Skeletal muscle satellite cell (primary cell): ENCODE results near the gene C4orf36. TPM values are rescaled to one million over a fixed set of nuclear protein-coding genes. Genes with fewer than 3 reads are reported as not detected.

Experiments used
- H3K27me3 ChIP-seq: 2 replicates; pipeline ENCODE4 v1.7.0; 2013; ENCODE audit warnings: low read length; ENCODE audit not compliant: control insufficient read depth, insufficient read depth
- H3K36me3 ChIP-seq: 2 replicates; pipeline ENCODE4 v1.7.0; 2013; ENCODE audit warnings: mild to moderate bottlenecking, control low read depth, low read length; ENCODE audit not compliant: insufficient read depth
- H3K4me1 ChIP-seq: 2 replicates; pipeline ENCODE4 v1.7.0; 2013; ENCODE audit warnings: low read length; ENCODE audit not compliant: control insufficient read depth, insufficient read depth
- H3K4me2 ChIP-seq: 2 replicates; pipeline ENCODE4 v1.7.0; 2013; ENCODE audit warnings: mild to moderate bottlenecking, low read length
- H3K4me3 ChIP-seq: 2 replicates; pipeline ENCODE4 v1.7.0; 2013; ENCODE audit warnings: low read length
- H3K9ac ChIP-seq: 2 replicates; pipeline ENCODE4 v1.7.0; 2013; ENCODE audit warnings: mild to moderate bottlenecking, low read depth, low read length, moderate library complexity
- H3K9me3 ChIP-seq: replicated peaks from 2 replicates; pipeline ENCODE4 v1.7.0; 2013; ENCODE audit warnings: mild to moderate bottlenecking, control low read depth, low read length
- total RNA-seq: library from RNA; depleted of rRNA; stranded (reverse); fragments of >200 nt; gene quantifications from 2 replicates; pipeline ENCODE4 v1.2.3, GENCODE V29; 2012; rRNA removed

C4orf36 gene, protein sequence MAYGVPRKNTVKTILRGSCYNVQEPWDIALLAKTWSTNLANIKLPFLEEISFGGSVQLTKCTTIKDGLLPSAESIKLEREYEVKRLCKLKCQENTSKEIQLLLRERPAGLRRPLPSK
- total RNA-seq = 0.22 and 0.25 TPM in 2 replicates

DNA sequence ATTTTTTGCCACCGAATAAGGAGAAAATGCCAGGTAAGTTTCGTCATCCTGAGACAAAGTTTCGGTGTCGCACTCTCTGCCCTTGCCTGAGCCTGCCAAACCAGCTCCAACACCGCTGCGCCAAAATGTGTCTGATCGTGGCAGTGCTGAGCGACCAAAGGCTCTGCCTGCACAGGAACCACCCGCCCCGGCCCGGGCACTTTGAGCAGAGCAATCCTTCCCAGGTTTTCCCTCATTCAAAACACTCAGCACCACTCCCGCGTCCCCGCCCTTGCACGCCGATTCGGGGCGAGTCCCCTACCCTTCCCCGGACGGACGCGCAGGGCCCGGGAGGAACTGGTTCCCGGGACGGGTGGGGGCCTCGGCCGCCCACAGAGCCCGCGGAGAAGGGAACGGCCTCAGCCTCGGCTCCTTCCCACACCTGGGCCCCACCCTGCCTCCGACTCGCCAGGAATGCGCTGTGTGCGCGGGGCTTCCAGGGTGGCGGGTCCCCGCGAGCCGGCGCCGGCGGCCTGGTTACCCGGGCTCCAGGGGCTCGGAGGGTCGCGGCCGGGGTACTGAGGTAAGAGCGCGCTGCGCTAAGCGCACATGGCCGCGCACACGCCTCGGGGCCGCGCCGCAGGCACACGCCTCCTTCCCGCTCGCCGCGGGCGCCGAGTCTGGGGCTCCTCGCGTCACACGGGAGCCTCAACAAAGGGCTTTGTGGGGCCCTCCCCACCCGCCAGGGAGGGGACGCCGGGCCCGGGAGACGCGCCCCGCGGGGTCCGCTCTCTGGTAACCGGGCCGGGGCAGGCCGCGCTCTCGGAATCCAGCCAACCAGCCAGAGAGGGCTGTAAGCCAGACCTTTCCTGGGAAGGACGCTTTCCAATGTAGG lies at the start of gene C4orf36:
Gene C4orf36, minus strand, starts transcription at position 661 of the 874 bp plus-strand sequence. CDS start 902 bp downstream, outside the sequence.
- Histone ChIP-seq H3K4me3 (peak within 1 kb of the TSS; percentile 89), H3K4me2 (peak within 1 kb of the TSS; percentile 99), H3K9ac (peak within 1 kb of the TSS; percentile 79)

DNA sequence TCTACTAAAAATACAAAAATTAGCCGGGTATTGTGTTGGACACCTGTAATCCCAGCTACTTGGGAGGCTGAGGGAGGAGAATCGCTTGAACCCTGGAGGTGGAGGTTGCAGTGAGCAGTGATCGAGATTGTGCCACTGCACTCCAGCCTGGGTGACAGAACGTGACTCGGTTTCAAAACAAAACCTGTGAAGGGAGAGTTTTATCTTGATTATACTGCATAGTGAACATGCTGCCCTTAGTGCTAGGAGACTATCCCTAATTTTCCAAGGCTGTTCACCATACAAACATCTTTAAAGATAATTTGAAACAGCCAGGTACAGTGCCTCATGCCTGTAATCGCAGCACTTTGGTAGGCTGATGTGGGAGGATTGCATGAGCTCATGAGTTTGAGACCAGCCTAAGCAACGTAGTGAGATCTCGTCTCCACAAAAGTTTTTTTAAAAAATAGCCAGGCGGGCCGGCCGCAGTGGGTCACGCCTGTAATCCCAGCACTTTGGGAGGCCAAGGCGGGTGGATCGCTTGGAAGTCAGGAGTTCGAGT lies 48.8 kb upstream of the C4orf36 start:
- no peaks in the 10 kb centered on the region for H3K27me3 ChIP-seq
- peaks cover 40% of the 10 kb centered on the region for H3K4me1 ChIP-seq
- H3K4me3 ChIP-seq = no peak overlapping the region
- H3K4me2 ChIP-seq = no peak overlapping the region
- no peaks in the 10 kb centered on the region for H3K36me3 ChIP-seq
- H3K9me3 ChIP-seq = no peaks in the 10 kb centered on the region
- H3K9ac ChIP-seq = no peak overlapping the region

More for the DNA sequence above, at the start of gene C4orf36:
- H3K27me3 ChIP-seq = peaks cover 6% of the 10 kb centered on the region
- H3K4me1 ChIP-seq = peaks cover 5% of the 10 kb centered on the region
- H3K36me3 ChIP-seq = no peaks in the 10 kb centered on the region
- no peaks in the 10 kb centered on the region for H3K9me3 ChIP-seq

- Histone ChIP-seq H3K4me2 (peak overlapping the region; percentile 20), H3K9me3 (no peaks in the 10 kb centered on the region), H3K4me3 (no peak overlapping the region), H3K9ac (no peak overlapping the region), H3K36me3 (no peaks in the 10 kb centered on the region), H3K4me1 (peaks cover 47% of the 10 kb centered on the region), H3K27me3 (no peaks in the 10 kb centered on the region)
Measured at GRCh38 chr4:86939729-86940575, 47.7 kb upstream of the C4orf36 start.

DNA sequence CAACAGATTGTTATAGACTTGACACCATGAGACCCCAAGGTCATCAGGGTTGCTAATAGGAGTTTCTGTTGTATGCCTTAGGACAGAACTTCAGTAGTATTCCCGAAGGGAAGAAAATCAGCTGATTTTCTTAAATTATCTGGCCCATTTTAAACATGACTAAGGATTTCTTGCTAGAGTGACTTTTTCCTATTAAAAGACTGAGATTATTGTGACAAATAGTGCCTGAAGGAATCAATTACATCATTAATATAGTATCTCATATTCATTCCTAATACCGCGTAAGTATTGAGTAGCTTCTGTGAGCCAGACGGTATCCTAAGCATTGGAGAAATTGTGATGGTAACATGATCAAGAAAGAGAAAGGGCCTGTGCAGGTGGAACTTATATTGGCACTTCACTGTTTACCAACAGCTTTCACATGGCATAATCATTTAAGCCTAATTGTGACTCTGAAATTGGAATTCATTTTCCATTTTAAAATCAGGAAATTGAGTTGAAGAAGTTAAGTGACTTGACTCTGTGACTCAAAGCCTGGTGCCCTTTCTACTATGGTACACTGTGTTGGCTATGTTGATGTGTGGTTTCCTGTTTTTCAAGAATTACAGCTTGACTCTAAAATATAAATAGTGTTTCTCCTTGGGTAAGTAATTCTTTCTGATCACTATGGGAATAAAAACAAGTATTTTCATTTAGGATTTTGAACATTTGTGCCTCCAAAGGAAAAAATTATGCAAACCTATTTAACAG lies 46.7 kb upstream of the C4orf36 start:
- H3K4me1 ChIP-seq = peaks cover 50% of the 10 kb centered on the region
- H3K36me3 ChIP-seq = no peaks in the 10 kb centered on the region
- no peaks in the 10 kb centered on the region for H3K9me3 ChIP-seq
- no peak overlapping the region for H3K9ac ChIP-seq
- no peak overlapping the region for H3K4me2 ChIP-seq
- no peaks in the 10 kb centered on the region for H3K27me3 ChIP-seq
- H3K4me3 ChIP-seq = no peak overlapping the region

GRCh38 chr4:86935853-86936733 lies 43.9 kb upstream of the C4orf36 start:
- Histone ChIP-seq H3K9ac (peak overlapping the region; percentile 96), H3K9me3 (no peaks in the 10 kb centered on the region), H3K36me3 (no peaks in the 10 kb centered on the region), H3K4me1 (peaks cover 41% of the 10 kb centered on the region), H3K4me2 (peak overlapping the region; percentile 98), H3K27me3 (no peaks in the 10 kb centered on the region), H3K4me3 (peak overlapping the region; percentile 96)

DNA sequence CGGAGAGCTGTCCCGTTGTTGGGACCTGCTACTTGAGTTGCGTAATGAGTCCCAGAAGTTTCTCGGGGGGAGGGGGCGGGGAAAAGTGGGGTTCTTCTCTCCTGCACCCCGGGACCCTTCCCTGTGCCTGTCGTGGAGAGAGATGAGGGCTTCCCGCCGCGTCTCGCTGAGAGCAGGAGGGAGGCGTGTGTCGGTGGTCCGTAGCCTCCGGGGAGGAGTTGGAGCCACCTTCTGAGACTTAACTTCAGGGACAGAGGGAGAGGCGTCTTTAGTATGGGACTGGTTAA lies 43.3 kb upstream of the C4orf36 start:
- Histone ChIP-seq H3K27me3 (no peaks in the 10 kb centered on the region), H3K4me3 (peak overlapping the region; percentile 96), H3K4me1 (peaks cover 41% of the 10 kb centered on the region), H3K9ac (peak overlapping the region; percentile 96), H3K36me3 (no peaks in the 10 kb centered on the region), H3K9me3 (no peaks in the 10 kb centered on the region), H3K4me2 (peak overlapping the region; percentile 98)

- peak within 1 kb of the TSS; percentile 96 for H3K4me3 ChIP-seq
- peak within 1 kb of the TSS; percentile 96 for H3K9ac ChIP-seq
- peak within 1 kb of the TSS; percentile 98 for H3K4me2 ChIP-seq
- peaks cover 36% of the 10 kb centered on the region for H3K4me1 ChIP-seq
- H3K27me3 ChIP-seq = no peaks in the 10 kb centered on the region
- H3K36me3 ChIP-seq = no peaks in the 10 kb centered on the region
- no peaks in the 10 kb centered on the region for H3K9me3 ChIP-seq
Measured at GRCh38 chr4:86934771-86935565, 42.7 kb upstream of the C4orf36 start, which contains the start of gene AFF1. Gene AFF1 (plus strand): TSS chr4:86935011. CDS start chr4:86948534, 13,523 bp downstream.

- Histone ChIP-seq H3K4me3 (peak overlapping the region; percentile 96), H3K27me3 (no peaks in the 10 kb centered on the region), H3K4me1 (peaks cover 29% of the 10 kb centered on the region), H3K4me2 (peak overlapping the region; percentile 98), H3K36me3 (no peaks in the 10 kb centered on the region), H3K9ac (peak overlapping the region; percentile 96), H3K9me3 (no peaks in the 10 kb centered on the region)
Measured at GRCh38 chr4:86934147-86934770, 42.0 kb upstream of the C4orf36 start.

DNA sequence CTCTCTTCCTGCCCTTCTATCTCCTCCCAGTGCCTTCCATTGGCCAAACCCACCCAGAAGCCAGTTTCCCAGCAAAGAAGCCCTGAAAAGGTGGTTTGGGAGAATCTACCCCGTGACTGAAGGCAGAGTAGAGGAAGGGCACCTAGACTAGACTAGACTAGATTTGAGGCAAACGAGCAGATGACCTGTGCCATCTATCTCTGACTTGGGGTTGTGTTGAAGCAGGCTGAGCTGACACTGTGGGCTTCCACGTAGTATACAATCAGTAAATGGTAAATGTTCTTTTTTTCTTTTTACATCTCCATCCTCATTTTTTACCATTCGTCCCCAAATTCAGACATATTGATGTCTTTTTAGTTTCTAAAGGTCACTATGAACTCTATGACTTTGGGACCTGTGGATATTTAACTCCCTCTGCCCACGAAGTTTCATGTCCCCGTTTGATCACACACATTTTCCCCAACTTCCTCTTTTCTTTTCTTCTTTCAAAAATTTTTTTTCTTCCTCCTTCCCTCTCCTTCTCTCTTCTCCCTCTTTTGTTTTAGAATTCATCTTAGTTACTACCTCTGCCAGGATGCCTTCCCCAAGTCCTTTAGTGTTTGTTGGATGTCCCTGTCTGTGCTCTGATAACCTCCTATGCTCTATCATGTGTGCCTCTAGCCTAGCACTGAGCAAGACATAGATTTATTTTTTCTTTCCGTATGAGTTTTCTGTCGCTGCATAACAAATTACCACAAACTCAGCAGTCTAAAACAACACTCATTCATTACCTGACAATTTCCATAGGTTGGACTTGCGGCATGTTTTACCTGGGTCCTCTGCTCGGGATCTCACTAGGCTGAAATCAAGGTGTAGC lies 36.4 kb upstream of the C4orf36 start:
- no peak overlapping the region for H3K4me3 ChIP-seq

More for the DNA sequence above, 36.4 kb upstream of the C4orf36 start:
- no peak overlapping the region for H3K9ac ChIP-seq
- no peaks in the 10 kb centered on the region for H3K27me3 ChIP-seq
- H3K4me2 ChIP-seq = peak overlapping the region; percentile 52
- no peaks in the 10 kb centered on the region for H3K9me3 ChIP-seq
- H3K4me1 ChIP-seq = peaks cover 28% of the 10 kb centered on the region
- H3K36me3 ChIP-seq = no peaks in the 10 kb centered on the region
